ENCODE measurements around the gene MPI.
A peak's percentile ranks its signal among the peaks of the same experiment; 100 is the strongest.
"Not testable (repeated sequence)": the region's sequence is repeated elsewhere in the genome, so short reads cannot be mapped to it uniquely, and the experiment has no call there.

Gene MPI

GRCh38 chr15:74933573-74933972 lies 43.7 kb downstream of the MPI start:
- Mint-ChIP-seq H3K9me3 (no peaks in the 10 kb centered on the region), H3K4me3 (no peak overlapping the region), H3K27ac (no peak overlapping the region), H3K36me3 (ENCODE audit: low read depth) (peaks cover 44% of the 10 kb centered on the region), H3K27me3 (ENCODE audit: low read depth, poor library complexity) (no peaks in the 10 kb centered on the region), H3K4me1 (peaks cover 18% of the 10 kb centered on the region)
- no peak for TF ChIP-seq CTCF (IDR thresholded peaks at IDR 0.05)
- no peak for DNase-seq

- peaks cover 28% of the 10 kb centered on the region for H3K36me3 Mint-ChIP-seq (ENCODE audit: low read depth)
- not testable (repeated sequence) for H3K9me3 Mint-ChIP-seq; H3K27me3 Mint-ChIP-seq (ENCODE audit: low read depth, poor library complexity); H3K27ac Mint-ChIP-seq
- peak overlapping the region; percentile 76 for H3K4me3 Mint-ChIP-seq
- peak; percentile 10 for DNase-seq
- H3K4me1 Mint-ChIP-seq, result peaks cover 28% of the 10 kb centered on the region
These were observed 45.4 kb downstream of the MPI start for GRCh38 chr15:74935193-74935592.

- peaks cover 28% of the 10 kb centered on the region for H3K4me1 Mint-ChIP-seq
- DNase-seq, result no peak
- H3K36me3 Mint-ChIP-seq (ENCODE audit: low read depth), result peaks cover 13% of the 10 kb centered on the region
- peak overlapping the region; percentile 93 for H3K4me3 Mint-ChIP-seq
- peak overlapping the region; percentile 62 for H3K27ac Mint-ChIP-seq
- no peaks in the 10 kb centered on the region for H3K9me3 Mint-ChIP-seq
- no peak for TF ChIP-seq CTCF (IDR thresholded peaks at IDR 0.05)
- H3K27me3 Mint-ChIP-seq (ENCODE audit: low read depth, poor library complexity), result peaks cover 6% of the 10 kb centered on the region
These were observed 47.4 kb downstream of the MPI start for GRCh38 chr15:74937272-74937589.

GRCh38 chr15:74937590-74938371 lies 47.9 kb downstream of the MPI start, which contains the start of gene COX5A:
Gene COX5A, minus strand, starts transcription at chr15:74938073. Its CDS starts 59 bp downstream, at chr15:74938014.
- no peaks in the 10 kb centered on the region for H3K9me3 Mint-ChIP-seq
- TF ChIP-seq CTCF (IDR thresholded peaks at IDR 0.05), result no peak
- H3K27ac Mint-ChIP-seq, result peak within 1 kb of the TSS; percentile 62
- H3K4me1 Mint-ChIP-seq, result peaks cover 28% of the 10 kb centered on the region
- peaks cover 7% of the 10 kb centered on the region for H3K27me3 Mint-ChIP-seq (ENCODE audit: low read depth, poor library complexity)
- peak; percentile 88 for DNase-seq
- H3K4me3 Mint-ChIP-seq, result peak within 1 kb of the TSS; percentile 93
- peaks cover 9% of the 10 kb centered on the region for H3K36me3 Mint-ChIP-seq (ENCODE audit: low read depth)

GRCh38 chr15:74950078-74950908 lies 60.5 kb downstream of the MPI start:
- Mint-ChIP-seq H3K27ac (no peak overlapping the region), H3K9me3 (no peaks in the 10 kb centered on the region), H3K36me3 (ENCODE audit: low read depth) (no peaks in the 10 kb centered on the region), H3K4me3 (no peak overlapping the region), H3K4me1 (peaks cover 14% of the 10 kb centered on the region), H3K27me3 (ENCODE audit: low read depth, poor library complexity) (peaks cover 24% of the 10 kb centered on the region)
- peak; percentile 89 for DNase-seq
- peak; percentile 98 for TF ChIP-seq CTCF (IDR thresholded peaks at IDR 0.05)

GRCh38 chr15:74951006-74951405 lies 61.2 kb downstream of the MPI start:
- TF ChIP-seq CTCF (IDR thresholded peaks at IDR 0.05), result no peak
- DNase-seq, result no peak
- Mint-ChIP-seq H3K4me3 (no peak overlapping the region), H3K27me3 (ENCODE audit: low read depth, poor library complexity) (peaks cover 30% of the 10 kb centered on the region), H3K9me3 (no peaks in the 10 kb centered on the region), H3K36me3 (ENCODE audit: low read depth) (no peaks in the 10 kb centered on the region), H3K27ac (no peak overlapping the region), H3K4me1 (peaks cover 18% of the 10 kb centered on the region)
